ENCODE measurements around the gene CASTOR1.
"Not testable (repeated sequence)": the region's sequence is repeated elsewhere in the genome, so short reads cannot be mapped to it uniquely, and the experiment has no call there.

CASTOR1 gene

DNA sequence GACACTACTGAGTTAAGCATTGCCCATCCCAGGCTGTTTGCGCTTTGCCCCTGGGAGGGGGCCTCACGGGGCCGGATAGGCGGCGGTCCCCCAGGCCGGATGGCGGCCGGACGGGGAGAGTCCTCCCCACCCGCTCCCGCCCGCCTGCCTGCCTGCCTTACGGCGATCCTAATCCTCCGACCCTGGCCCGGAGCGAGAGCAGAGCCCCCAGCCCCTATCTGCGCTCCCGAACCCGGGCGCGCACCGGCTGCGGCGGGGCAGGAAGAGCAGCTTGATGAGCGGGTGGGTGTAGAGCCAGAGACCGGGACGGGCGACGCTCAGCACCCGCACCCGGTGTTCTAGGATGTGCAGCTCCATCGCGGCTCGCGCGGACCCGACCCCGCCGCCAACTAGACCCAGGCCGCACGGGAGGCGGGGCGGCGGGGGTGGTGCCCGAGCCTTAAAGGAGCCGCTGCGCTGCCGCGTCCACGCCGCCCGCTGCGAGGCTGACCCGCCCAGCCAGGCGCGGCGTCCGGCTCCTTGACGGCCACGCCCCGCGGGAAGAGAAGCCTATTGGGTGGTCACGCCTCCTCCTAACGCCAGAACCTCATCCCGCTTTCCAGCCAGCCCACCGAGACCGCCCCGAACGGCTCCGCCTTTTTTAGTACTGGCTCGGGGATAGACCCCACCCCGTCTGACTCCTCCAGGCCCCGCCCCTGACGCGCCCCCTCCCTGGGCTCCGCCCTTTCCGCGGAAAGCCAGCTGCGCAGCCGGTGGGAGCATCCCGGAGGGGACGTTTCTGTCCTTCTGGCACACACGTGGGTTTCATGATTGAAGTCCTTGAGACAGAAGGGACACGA lies at the start of gene CASTOR1:
CASTOR1 (minus strand) TSS at position 365 of the 839 bp plus-strand sequence; CDS start at position 357, 8 bp downstream.
- peak; percentile 97 for DNase-seq

DNA sequence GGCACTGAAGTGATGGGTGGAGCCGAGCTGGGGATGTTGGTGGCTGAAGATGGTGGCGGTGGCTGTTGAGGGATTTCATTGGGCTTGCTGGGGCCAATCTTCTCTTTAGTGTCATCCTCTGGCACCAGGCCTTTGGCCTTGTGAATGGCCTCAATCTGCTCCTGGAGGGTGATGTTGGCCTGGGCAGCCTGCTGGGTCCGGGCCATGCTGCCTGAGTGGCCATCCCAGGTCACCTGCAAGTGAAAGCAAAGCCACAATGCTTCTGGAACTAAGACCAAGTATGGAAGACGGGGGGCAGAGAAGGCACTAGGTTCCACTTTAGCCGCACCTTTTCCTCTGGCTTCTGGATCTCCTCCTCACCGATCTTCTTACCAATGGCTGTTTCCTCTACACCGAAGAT lies 49.5 kb upstream of the CASTOR1 start:
- DNase-seq: no peak

DNA sequence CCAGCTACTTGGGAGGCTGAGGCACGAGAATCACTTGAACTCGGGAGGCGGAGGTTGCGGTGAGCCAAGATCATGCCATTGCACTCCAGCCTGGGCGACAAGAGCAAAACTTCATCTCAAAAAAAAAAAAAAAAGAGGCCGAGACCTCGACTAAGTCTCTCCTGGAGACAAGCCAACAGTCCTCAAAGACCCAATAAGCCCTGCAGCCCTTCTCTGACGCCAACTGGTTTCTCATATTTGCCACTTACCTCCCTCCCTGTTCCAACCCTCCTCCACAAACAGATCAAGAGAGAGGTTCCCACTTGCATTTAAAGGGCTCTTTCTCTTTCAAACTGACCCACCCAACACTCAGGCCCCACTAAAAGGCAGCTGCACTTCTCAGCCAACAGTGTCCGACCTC lies 49.0 kb upstream of the CASTOR1 start:
- not testable (repeated sequence) for DNase-seq

DNA sequence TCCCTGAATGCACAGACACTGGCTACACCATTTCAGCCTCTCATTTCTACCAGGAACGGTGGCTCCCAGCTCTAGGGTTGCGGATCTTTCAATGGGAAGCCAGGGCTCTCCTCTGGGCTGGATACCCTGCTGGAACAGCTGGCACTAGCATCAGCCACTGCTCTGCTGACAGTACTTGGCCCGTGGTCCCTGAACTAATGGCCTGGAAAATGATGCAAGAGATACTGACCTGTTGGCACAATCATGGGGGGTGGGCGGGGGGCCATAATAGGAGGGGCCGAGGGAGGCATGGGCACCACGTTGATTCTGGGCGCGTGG lies 48.1 kb upstream of the CASTOR1 start:
- no peak for DNase-seq

DNA sequence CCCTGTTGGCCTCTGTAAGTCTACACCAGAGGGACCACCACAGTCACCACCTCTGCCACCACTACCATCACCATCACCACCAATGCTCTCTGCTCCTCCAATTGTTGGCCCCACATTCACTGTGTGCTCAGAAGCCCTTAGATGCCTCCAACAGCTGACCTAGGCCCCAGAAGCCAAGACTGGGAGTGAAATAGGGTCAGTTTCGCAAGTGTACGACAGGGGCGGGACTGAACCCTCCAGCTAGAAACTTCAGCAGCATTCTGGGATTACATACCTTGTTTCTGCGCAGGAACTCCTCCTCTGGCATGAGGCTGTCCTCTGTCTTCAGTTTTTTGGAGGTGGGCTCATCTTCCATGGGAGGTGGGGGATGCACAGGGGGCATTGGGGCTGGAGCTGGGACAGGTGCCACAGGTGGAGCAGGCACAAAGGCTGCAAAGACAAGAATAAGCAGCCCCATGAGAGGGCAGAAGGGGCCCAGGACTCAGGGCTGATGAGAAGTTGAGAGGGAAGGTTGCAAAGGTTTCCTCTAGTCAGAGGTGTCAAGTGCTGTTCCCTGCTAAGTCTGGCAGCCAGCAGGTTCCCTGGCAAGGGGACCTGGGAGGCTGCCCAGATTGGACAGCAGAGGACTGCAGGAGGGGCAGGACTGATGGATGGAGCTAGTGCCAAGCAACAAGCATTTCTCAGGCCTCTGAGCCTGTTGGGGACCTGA lies 47.6 kb upstream of the CASTOR1 start:
- no peak for DNase-seq

DNA sequence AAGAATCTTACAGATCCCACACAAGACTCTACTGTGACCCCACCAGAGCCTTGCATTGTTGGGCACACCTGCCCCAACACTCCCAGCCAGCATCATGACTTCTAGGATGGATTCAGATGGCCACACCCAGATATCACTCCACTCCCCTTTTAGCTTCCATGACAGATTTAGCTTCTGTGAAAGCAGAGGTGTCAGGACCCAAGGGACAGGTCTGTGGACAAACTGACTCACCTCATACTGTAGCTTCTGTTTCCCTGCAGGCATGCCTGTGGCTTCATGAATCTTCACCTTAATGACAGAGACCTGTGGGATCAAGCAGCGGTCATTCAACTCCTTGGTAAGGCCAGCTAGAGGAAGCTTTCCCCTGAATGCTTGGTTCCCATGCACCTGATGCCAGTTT lies 45.9 kb upstream of the CASTOR1 start:
- DNase-seq: no peak

DNA sequence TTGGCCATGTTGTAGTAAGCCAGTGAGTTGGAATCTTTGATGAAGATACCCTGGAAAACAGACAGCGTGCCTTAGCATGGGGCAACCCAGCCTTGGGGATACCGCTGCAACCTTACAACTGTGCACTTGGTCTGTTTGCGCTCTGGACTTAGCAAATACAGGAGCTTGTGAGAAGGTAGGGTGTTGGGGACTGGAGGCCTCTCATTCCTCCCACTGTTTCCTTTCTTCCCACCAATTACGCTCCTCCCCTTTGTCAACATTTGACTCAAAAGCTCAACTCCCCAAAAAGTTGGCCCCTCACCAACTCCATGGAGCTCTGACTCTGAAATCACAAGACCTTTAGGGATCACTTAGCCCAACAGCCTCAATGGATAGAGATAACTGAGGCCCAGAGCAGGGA lies 45.3 kb upstream of the CASTOR1 start:
- no peak for DNase-seq

DNA sequence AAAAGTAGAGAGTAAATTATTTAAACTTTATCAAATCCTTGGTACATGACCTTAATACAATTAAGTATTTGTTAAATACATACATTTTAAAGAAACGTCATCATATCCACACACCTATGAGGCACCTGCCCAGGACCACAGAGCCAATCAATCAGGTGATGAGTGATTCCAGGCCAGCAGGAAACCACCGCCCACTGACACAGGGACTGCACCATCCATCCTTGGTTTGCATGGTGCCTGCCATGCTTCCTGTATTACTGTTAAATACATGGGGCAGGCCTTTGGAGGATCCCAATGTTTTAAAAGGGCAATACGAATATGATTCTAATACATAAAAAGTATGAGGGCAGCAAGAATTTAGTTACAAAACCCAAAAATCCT lies 44.4 kb upstream of the CASTOR1 start:
- no peak for DNase-seq

DNA sequence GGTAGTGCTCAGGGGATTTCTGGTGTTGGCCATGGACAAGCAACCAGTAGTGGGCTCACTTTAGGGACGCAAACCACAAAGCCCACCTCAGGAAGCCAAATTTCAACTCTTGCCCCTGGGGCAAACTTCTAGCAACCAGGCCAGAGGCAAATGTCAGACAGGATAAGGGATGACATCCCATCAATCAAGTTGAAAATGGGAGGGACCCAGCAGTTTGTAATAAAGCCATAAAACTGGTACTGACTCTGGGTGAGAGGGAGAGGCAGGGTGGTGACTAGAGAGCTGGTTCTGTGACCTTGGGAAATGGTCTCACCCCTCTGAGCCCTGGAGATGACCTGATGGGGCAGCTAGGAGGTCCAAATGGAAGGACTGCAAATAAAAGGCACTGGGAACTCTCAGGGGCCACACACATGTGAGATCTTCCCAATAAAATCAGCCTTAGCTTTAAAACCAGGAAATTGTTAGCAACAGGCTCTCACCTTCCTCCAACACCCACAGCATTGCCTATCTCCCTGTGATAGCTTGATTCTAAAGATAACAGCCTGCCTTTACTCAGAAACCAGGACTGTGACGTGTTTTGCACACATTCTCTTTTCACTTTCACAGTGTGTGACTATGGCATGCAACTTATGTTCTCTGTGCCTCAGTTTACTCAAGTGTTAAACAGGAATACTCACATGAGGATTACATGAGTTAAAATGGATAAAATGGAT lies 43.8 kb upstream of the CASTOR1 start:
- DNase-seq: no peak

DNA sequence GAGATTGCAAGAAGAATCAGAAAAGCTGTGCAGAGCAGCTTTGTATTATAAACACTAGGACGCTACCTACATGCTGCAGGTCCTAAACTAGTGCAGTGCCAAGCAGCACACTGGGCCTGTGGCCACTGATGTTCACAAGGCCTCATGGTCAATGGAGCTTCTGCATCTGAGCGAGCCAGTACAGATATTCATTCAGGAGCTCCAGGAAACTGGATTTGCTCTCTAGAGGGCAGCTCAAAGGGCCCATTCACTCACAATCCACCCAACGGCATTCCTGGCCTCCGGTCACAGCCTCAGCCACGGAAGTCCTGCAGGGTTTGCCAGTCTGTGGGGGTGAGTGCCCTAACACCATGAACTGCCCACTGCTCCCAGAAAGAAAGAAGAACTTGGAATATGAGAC lies 43.2 kb upstream of the CASTOR1 start:
- no peak for DNase-seq

DNA sequence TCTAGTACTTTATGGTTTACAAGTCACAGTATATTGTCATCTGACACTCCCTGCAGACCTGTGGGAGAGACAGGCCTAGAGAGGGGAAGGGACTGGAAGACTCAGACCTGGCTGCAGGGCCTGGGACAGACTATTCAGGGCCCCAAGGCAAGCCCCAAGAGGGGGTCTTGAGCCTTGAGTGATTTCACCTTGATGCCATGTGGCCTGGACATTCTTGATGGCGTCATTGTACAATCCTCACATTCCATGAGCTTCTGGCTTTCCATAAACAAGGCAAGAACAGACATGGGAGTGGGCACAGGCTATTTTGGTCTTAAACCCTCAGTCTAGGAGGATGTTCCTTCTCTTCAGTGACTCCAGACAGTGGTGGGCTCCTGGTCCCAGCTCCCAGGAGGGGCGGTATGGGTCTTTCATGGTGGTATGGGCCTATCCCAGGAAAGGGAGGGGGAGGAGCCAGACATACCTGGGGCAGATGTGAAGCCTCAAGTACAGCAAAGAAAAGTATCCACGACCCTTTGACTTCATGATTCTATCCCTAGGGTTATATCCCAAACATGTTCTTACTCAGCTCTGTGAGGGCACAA lies 39.3 kb upstream of the CASTOR1 start:
- no peak for DNase-seq

DNA sequence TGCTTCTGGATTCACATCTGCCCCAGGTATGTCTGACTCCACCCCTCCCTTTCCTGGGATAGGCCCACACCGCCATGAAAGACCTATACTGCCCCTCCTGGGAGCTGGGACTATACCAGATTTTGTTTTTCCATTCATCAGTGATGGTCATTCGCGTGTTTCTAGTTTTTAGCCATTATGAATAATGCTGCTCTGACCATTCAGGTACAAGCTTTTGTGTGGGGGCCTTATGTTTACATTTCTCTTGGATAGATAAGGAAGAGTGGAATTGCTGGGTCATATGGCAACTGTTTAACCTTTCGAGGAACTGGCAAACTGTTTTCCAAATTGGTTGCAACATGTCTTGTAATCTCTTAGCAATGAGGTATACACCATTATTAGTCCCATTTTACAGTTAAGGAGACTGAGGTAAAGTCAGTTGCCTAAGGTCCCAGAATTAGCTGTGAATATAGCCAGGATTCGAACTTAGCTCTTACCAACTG lies 38.6 kb upstream of the CASTOR1 start:
- no peak for DNase-seq

DNA sequence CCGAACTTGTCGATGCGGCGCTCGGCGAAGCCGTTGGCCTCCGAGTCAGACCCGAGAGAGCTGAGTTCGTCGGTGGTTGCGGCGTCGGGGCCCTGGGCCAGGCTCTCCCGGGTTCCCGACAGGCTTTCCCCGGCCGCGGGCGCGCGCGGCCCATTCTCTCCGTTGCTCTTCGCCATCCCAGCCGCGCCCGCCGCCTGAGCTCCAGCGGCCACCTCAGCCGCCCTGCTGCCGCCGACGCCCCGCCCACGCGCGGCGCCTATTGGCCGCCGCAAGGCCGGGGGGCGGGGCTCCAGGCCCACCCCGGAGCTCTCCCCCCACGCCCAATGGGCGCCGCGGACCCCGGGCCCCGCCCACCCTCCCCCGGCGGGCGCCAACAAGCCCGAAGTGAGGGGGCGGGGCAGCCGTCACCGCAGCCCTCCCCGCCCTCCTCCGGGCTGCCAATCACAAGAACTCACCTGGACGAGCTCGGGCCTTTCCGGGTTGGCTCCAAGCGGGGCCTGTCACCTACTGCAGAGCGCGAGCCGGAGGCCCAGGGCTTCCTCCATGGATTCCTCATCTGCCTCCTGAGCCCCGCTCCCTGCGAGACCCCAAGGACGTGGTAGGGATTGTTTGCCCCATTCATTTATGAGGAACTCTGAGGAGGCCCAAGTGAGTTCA lies 37.5 kb upstream of the CASTOR1 start, which contains the start of gene TBC1D10A:
TBC1D10A (minus strand) TSS at position 236 of the 657 bp plus-strand sequence; CDS start at position 176, 60 bp downstream.
- peak; percentile 91 for DNase-seq

DNA sequence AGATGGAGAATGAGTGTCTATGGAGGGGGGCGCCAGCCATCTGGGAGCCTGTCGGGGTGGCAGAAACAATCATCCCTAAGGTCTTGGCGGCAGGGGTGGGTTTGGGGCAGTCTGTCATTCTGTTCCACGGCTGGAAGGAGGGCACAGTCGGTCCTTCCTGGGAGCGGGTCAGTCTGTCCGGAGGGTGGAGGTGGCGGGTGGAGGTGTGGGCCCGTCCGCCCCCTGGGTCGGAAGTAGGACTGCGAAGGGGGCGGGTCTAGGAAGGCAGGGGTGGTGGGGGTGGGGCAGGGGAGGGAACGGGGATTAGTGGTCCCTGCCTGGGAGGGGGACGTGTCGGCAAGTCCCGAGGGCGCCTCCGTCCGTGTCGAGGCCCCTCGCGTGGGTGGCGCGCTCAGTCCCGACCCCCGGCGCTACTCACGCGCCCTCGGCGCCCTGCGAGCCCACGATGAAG lies 37.0 kb upstream of the CASTOR1 start:
- DNase-seq: no peak

DNA sequence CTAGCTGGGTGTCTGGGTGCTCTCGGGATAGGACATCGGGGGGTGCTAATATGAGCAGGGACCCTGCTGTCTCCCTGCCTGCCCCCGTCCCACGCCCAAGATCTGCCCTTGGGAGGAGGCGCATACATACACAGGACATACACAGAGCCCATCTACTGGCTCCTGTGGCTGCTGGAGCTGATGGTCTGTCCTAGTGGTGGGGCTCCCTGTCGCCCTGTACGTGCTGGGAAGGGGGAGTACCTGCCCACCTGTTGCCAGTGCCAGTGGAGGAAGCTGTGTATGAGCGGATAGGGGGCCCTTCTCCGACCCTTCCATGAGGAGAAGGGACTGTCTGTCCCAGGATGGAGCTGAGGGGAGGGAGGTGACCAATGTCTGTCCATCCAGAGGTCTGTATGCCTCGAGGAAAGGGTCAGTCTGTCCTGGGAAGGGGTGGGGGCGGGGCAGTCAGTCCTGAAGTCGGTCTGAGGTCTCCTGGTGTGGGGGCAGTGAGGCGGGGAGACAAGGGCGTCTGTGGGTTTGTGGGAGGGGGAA lies 36.5 kb upstream of the CASTOR1 start:
- DNase-seq: no peak

DNA sequence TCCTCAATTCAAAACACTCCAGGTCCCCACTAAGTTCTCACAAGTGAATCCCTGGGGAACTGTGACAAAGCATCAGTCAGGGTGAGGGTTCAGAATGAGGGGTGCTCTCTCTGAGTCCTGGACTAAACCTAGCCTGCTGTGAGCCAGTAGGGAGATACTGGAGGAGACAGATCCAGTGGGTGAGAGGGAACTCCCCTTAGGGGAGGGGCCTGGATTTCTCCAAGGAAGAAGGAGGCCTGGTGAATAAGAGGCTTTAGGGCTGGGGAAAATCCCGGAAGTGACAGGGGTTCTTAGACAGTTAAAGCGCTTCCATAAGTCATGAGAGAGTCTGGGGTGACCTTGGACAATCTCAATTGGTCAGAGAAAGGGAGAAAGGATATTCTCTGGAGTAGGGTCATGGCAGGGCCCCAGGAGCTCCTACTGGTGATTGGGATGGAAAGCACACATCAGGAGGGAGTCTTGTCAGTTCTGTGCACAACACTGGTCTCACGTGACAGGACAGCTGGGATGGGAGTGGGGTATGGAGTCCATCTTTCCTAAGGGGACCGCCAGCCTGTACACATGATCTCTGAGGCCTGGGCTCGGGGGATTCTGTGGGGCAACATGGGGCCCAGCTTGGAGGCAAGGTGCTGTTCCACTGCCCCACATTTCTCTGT lies 35.9 kb upstream of the CASTOR1 start:
- DNase-seq: peak; percentile 75

DNA sequence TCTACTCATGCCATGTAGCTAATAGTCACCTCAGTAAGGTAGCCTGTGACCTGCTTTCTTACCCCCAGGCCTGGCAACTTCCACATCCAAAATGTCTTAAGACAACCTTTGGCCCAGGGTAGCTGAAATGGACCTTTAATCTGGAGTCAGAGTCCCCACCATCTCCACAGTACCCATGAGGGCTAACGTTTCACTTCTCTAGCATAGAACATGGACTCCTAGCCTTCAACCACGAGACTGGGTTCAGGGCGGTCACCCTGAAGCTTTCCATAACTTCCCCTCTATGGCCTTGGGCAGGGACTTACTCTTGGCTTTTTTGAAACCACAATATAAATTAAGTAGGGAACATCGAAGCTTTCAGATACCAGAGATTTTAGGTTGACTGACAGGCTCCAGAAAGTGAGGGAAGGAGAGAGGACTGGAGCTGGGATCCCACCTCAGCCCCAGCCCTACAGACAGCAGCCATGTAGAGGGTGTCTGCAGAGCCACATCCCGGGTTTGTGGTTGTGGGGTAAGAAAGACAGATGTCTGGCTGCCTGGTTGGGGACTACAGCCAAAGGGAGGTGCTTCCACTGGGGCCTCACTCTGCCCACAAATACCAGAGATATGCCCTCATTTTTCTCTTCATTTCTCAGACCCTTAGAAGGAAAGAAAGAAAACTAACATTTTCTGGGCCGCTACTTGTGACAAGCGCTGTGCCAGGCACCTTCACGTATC lies 34.9 kb upstream of the CASTOR1 start:
- peak; percentile 54 for DNase-seq

DNA sequence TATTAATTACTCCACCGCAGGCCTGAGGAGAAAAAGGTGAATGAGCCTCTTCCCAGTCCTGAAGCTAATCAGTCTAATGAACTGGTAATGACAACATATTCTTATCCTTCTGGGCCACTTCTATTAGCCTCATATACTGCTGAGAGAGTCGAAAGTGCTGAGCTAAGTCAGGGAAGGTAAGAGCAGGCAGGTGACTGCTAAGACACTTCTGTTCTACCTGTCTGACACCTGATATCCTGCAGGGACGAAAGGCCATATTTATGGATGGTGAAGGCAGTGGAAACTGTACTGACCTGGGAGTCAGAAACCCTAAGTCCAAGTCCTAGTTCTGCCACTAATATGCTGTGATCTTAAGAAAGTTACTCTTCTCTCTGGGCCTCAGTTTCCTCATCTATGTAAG lies 33.9 kb upstream of the CASTOR1 start:
- no peak for DNase-seq

DNA sequence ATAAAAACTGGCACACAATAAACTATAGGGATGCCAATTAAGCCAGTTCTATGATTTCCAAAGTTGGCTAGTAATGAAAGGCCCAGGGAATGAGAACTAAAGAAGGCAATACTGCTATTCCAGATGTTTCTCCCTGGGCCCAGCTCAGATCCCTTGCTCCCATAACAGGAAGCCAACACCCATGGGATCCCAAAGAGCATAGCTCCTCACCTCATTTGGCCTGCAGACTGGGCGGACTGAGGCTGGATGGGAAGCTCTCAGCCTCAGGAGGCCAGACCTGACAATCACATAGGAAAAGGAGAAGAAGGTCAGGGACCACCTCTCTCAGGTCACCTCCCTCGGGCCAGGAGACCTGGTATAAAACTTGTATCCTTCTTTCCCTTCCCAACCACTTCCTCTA lies 32.2 kb upstream of the CASTOR1 start:
- no peak for DNase-seq

DNA sequence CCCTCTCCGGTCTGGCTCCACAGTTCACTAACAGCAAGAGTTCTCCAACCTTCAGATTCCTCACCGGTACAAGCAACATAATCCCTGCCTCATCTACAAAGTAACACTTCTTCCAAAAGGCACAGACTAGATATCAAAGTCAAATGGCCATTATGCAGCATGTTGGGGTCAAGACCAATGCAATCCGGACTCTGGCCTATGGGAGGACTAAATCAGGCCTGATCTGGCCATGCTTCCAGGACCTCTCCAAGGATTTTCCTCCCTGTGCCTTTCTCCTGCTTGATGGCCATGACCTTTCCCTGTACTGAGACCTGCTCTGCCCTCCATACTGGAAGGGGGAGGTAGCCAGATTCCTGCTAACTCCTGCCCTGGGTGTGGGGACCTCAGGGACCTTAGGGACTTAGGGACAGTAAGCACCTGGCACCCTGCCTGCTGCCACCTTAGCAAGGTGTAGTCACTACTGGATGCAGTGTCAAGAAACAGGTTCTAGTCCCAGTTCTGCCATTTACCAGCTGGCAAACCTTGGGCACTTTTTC lies 30.8 kb upstream of the CASTOR1 start:
- DNase-seq: no peak
